HUES6 (cell line): ENCODE results near the gene WNT9A.
A peak's percentile ranks its signal among the peaks of the same experiment; 100 is the strongest.

ENCODE experiments used
- H3K27ac ChIP-seq: 2 replicates; pipeline ENCODE4 v1.7.0; 2013; ENCODE audit warnings: low read depth, mild to moderate bottlenecking, low read length, inconsistent platforms
- H3K27me3 ChIP-seq: 2 replicates; pipeline ENCODE4 v1.6.1; 2013; ENCODE audit warnings: low read length; ENCODE audit not compliant: control insufficient read depth, insufficient read depth
- H3K36me3 ChIP-seq: 2 replicates; pipeline ENCODE4 v1.6.1; 2013; ENCODE audit warnings: low read length; ENCODE audit not compliant: control insufficient read depth, insufficient read depth
- H3K4me1 ChIP-seq: 2 replicates; pipeline ENCODE4 v1.6.1; 2013; ENCODE audit warnings: low read length; ENCODE audit not compliant: control insufficient read depth, insufficient read depth
- H3K4me3 ChIP-seq: 2 replicates; pipeline ENCODE4 v1.5.1; 2013; ENCODE audit warnings: low read depth, low read length
- H3K9ac ChIP-seq: one replicate; pipeline ENCODE4 v1.6.1; 2013; ENCODE audit warnings: mild to moderate bottlenecking, low read length
- H3K9me3 ChIP-seq: 2 replicates; pipeline ENCODE4 v1.6.1; 2013; ENCODE audit warnings: low read depth, low read length; ENCODE audit not compliant: control insufficient read depth, insufficient read depth

The WNT9A gene

DNA sequence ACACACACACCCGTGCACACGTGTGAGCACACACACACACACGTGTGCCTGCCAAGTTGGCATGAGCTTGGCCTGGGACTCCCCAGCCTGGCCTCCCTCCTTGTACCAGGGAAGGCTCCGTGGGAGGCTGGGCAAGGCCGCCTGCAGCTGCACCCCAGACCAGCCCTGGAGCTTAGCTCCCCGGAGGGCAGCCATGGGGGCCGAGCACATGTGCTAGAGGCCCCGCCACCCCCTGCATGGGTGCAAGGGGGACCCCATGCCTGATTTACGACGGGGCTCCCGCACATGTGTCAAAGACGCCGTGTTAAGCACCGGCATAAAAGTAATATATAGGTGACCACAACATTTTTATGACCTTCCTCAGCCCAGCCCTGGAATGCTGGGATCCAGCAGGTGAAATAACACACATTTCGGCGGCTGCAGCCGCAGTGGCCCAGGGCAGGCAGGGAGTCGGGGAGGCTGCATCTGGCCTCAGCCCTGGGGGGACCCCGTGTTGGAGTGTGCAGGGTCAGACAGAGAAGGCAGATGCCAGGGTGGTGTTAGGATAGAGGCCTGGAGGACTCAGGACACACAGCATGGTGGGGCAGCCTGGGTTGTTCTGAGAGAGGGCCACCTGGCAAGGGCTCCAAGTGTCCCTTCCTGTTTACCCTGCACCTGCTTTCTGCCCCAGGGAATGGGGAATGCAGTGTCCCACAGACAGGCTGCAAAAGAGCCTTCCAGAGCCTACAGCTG lies 56.3 kb downstream of the WNT9A start:
- Histone ChIP-seq H3K27ac (no peak overlapping the region), H3K27me3 (no peaks in the 10 kb centered on the region), H3K4me1 (peaks cover 39% of the 10 kb centered on the region), H3K9me3 (no peaks in the 10 kb centered on the region), H3K36me3 (no peaks in the 10 kb centered on the region), H3K4me3 (no peak overlapping the region), H3K9ac (no peak overlapping the region)

DNA sequence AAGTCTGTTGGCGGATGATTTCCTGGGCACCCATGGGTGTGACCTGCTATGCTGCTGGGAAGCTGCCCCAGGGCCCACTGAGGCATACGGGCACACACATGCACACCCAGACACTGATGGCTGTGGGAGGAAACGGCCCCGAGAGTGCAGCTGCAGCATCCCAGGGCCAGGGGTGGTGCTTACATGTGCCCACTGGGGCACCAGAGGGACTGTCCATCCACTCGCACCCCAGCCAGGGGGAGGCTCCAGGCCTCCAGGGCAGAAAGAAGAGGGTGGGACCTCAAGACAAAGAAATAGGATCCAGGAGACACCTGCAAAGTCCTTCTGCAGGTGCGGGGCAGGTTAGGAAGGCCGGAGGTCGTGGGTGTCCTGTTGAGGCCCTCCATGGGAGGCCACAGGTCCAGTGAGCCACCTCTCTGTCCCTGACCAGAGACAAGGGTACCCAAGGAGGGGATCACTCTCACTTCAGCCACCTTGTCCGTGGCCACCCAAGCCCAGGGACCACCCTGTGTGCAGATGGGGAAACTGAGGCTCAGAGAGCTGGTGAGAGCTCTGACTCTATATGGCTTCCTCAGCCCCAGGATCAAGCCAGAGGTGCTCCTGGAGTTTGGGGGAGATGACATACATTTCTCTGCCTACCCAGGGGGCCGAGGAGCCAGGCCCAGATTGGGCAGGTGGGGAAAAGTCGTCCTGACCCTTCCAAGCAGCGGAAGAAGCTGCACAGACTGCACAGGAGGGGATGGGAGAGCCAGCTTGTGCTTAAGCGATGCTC lies 57.1 kb downstream of the WNT9A start:
- H3K9ac ChIP-seq: no peak overlapping the region
- no peak overlapping the region for H3K4me3 ChIP-seq
- no peak overlapping the region for H3K27ac ChIP-seq
- peaks cover 39% of the 10 kb centered on the region for H3K4me1 ChIP-seq
- H3K9me3 ChIP-seq: no peaks in the 10 kb centered on the region
- no peaks in the 10 kb centered on the region for H3K27me3 ChIP-seq
- no peaks in the 10 kb centered on the region for H3K36me3 ChIP-seq

DNA sequence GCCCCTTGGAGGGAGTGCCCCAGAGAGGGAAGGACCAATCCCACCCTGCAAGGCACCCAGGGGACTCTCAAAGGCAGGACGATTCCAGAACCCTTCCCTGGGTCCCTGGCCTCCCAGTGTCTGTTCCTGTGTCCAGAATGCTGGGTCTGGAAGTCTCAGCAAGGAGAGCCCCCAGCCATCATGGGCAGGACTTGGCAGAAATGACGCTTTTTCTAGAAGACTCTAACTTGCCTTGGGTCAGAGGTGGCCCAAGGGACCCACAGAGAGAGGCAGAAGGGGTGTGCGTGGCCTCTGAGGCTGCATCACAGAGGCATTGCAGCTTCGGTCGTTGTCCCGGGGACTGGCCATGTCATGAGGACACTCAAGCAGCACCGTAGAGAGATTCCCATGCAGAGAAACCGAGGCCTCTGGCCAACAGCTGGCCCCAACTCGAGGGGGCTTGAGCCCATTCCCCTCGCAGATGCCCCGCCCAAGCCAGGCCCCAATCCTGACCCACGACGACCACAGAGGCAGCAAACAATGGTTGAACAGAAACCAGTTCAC lies 57.8 kb downstream of the WNT9A start:
- Histone ChIP-seq H3K9me3 (no peaks in the 10 kb centered on the region), H3K36me3 (no peaks in the 10 kb centered on the region), H3K4me3 (no peak overlapping the region), H3K9ac (no peak overlapping the region), H3K4me1 (peaks cover 44% of the 10 kb centered on the region), H3K27me3 (no peaks in the 10 kb centered on the region), H3K27ac (no peak overlapping the region)

DNA sequence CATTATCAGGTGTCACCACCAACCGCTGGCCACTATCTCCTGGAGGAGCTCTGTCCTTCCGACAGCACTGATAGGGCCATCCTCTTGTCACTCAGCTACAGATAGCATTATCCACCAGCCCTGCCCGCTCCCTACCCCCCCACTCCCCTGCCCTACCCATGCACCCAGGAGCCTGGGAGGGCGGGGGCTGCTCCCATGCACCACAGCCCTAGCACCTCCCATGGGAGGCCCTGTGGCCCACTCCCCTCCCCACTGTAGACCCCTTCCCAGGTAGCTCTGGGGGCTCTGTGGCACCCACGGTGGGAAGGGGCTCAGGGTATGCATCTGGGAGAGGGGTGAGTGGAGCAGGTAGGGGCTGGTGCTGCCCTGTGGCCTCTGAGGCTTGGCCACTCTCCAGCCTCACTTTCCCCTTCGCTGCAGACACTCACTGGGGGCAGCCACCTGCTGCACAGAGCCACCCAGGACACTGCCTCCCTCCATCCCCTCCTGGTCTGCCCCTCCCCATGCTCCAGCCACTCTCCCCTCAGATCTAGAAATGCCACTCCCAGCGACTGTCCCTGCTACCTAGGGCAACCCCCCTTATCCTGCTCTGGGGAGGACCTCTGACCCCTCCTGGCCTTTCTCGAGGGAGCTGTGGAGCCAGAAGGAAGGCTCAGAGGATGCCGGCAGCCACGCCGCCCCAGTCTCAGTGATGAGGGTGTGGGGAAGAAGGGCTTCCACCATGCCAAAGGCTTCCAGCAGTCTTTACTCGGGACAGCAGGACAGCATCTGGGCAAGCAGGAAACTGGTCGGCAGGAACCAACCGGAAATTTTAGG lies 58.5 kb downstream of the WNT9A start:
- Histone ChIP-seq H3K36me3 (no peaks in the 10 kb centered on the region), H3K4me3 (no peak overlapping the region), H3K9ac (no peak overlapping the region), H3K27me3 (no peaks in the 10 kb centered on the region), H3K4me1 (peaks cover 44% of the 10 kb centered on the region), H3K27ac (no peak overlapping the region), H3K9me3 (no peaks in the 10 kb centered on the region)

- peaks cover 43% of the 10 kb centered on the region for H3K4me1 ChIP-seq
- no peaks in the 10 kb centered on the region for H3K9me3 ChIP-seq
- H3K36me3 ChIP-seq: no peaks in the 10 kb centered on the region
- no peak overlapping the region for H3K4me3 ChIP-seq
- H3K27ac ChIP-seq: no peak overlapping the region
- H3K9ac ChIP-seq: no peak overlapping the region
- no peaks in the 10 kb centered on the region for H3K27me3 ChIP-seq
Observed at GRCh38 chr1:227888404-227889046, 59.2 kb downstream of the WNT9A start.

DNA sequence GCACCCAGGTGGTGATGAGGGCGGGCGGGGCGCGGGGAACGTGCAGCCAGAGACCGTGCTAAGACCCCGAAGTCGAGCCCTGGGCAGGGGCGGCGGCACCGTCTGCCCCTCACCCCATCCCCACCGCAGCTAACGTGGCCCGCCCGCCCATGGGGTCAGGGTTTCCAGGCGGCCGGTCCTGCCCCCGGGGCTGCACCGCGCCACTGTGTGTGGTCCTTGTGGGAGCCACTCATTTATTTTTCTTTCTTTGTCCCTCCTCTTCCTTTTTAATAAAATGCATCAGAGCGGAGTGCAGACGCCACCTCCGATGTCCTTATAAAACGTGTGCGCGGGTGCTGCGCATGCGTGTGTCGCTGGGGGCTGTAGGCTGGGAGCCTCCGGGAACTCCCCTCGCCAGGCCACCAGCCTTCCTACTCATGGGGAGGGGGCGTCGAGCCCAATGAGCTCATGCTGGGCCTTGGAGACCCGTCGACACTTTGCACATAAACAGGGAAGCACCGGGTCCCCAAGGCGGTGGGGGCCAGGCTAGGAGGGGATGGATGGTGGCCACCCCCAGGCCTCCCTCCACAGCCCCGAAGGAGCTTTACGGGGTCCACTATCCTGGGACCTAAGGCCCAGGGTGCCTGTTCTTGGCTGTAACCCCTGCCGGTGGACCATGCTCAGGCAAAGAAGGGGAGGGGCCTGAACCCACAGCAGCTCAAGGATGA lies 59.9 kb downstream of the WNT9A start:
- H3K9me3 ChIP-seq: no peaks in the 10 kb centered on the region
- no peaks in the 10 kb centered on the region for H3K27me3 ChIP-seq
- H3K4me3 ChIP-seq: peak overlapping the region; percentile 65
- no peak overlapping the region; the same call in 1 of the 2 replicates for H3K27ac ChIP-seq
- no peak overlapping the region for H3K9ac ChIP-seq
- H3K4me1 ChIP-seq: peaks cover 36% of the 10 kb centered on the region
- no peaks in the 10 kb centered on the region for H3K36me3 ChIP-seq

- peak overlapping the region; percentile 65 for H3K4me3 ChIP-seq
- H3K4me1 ChIP-seq: peaks cover 29% of the 10 kb centered on the region
- no peaks in the 10 kb centered on the region for H3K27me3 ChIP-seq
- H3K9me3 ChIP-seq: no peaks in the 10 kb centered on the region
- H3K9ac ChIP-seq: no peak overlapping the region
- no peaks in the 10 kb centered on the region for H3K36me3 ChIP-seq
- no peak overlapping the region; the same call in 1 of the 2 replicates for H3K27ac ChIP-seq
Observed at GRCh38 chr1:227886993-227887696, 60.6 kb downstream of the WNT9A start.

GRCh38 chr1:227886503-227886961 lies 61.2 kb downstream of the WNT9A start:
- H3K27me3 ChIP-seq: no peaks in the 10 kb centered on the region
- no peaks in the 10 kb centered on the region for H3K9me3 ChIP-seq
- H3K27ac ChIP-seq: no peak overlapping the region
- no peaks in the 10 kb centered on the region for H3K36me3 ChIP-seq
- H3K4me1 ChIP-seq: peaks cover 23% of the 10 kb centered on the region
- peak overlapping the region; percentile 65 for H3K4me3 ChIP-seq
- H3K9ac ChIP-seq: no peak overlapping the region

DNA sequence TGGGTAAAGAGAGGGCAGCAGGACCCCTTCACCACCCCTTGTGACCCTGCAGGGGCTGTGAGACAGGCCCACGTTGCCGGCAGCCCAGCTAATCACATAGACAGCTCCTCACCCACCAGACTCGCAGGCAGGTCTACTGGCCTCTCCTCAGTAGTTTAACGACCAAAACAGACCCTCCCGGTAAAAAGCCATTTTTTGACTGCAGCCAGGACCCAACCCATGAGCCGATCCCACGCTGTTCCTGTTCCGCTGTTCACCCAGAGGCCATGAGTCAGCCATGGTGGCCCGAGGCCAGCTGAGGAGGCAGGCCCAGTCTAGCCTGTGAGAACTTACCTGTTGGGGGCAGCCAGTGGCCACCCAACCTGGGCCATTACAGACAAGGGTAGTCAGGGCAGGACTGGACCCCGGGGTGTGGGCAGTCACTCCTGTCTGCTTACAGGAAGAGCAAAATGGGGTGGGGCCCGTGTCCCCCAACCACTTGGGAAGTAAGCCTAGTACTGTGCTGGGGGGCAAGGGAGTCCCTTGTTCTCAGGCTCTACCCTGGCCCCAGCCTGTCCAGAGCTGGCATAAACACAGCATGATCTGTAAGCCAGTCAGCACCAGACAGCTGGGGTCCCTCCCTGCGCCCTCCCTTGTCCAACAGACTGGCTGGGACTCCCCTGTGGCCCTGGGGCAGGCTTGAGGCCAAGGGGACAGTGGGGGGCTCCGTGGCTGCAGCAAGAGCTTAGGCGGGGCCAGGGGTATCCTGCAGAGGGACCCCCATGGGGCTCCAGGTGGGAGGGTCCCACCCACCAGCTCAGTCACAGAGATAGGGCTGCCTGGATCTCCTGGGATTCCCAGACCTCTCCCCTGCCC lies 61.9 kb downstream of the WNT9A start:
- no peak overlapping the region for H3K4me3 ChIP-seq

More for the DNA sequence above, 61.9 kb downstream of the WNT9A start:
- Histone ChIP-seq H3K27ac (no peak overlapping the region), H3K36me3 (no peaks in the 10 kb centered on the region), H3K9me3 (no peaks in the 10 kb centered on the region), H3K27me3 (no peaks in the 10 kb centered on the region), H3K9ac (no peak overlapping the region), H3K4me1 (peaks cover 23% of the 10 kb centered on the region)
